ENCODE data around the gene SIRT4.

DNA sequence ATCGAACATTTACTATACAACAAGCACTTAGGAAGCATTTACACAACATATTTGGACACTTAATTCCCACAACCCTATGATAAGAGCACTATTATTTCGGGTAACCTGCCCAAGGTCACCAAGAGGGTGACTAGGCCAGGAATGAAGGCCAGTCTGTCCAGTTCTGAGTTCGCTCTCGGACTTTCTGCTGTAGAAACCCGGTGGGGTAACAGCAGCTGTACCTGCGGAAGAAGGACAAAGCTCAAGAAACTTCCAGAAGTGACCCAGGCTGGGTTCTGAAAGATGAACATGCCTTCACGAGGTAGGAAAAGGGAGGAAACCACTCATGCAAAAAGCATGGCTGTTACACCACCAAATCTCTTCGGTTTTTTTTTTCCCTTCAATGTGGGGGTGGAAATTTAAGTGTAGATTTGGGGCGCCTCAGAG, 14.7 kb downstream of the SIRT4 start:
- TF ChIP-seq, protein P1, sequence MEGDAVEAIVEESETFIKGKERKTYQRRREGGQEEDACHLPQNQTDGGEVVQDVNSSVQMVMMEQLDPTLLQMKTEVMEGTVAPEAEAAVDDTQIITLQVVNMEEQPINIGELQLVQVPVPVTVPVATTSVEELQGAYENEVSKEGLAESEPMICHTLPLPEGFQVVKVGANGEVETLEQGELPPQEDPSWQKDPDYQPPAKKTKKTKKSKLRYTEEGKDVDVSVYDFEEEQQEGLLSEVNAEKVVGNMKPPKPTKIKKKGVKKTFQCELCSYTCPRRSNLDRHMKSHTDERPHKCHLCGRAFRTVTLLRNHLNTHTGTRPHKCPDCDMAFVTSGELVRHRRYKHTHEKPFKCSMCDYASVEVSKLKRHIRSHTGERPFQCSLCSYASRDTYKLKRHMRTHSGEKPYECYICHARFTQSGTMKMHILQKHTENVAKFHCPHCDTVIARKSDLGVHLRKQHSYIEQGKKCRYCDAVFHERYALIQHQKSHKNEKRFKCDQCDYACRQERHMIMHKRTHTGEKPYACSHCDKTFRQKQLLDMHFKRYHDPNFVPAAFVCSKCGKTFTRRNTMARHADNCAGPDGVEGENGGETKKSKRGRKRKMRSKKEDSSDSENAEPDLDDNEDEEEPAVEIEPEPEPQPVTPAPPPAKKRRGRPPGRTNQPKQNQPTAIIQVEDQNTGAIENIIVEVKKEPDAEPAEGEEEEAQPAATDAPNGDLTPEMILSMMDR (IDR thresholded peaks at IDR 0.05): no peak
- TF ChIP-seq, protein P2, sequence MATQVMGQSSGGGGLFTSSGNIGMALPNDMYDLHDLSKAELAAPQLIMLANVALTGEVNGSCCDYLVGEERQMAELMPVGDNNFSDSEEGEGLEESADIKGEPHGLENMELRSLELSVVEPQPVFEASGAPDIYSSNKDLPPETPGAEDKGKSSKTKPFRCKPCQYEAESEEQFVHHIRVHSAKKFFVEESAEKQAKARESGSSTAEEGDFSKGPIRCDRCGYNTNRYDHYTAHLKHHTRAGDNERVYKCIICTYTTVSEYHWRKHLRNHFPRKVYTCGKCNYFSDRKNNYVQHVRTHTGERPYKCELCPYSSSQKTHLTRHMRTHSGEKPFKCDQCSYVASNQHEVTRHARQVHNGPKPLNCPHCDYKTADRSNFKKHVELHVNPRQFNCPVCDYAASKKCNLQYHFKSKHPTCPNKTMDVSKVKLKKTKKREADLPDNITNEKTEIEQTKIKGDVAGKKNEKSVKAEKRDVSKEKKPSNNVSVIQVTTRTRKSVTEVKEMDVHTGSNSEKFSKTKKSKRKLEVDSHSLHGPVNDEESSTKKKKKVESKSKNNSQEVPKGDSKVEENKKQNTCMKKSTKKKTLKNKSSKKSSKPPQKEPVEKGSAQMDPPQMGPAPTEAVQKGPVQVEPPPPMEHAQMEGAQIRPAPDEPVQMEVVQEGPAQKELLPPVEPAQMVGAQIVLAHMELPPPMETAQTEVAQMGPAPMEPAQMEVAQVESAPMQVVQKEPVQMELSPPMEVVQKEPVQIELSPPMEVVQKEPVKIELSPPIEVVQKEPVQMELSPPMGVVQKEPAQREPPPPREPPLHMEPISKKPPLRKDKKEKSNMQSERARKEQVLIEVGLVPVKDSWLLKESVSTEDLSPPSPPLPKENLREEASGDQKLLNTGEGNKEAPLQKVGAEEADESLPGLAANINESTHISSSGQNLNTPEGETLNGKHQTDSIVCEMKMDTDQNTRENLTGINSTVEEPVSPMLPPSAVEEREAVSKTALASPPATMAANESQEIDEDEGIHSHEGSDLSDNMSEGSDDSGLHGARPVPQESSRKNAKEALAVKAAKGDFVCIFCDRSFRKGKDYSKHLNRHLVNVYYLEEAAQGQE (IDR thresholded peaks at IDR 0.05; ENCODE audit: insufficient read depth in 1 of 2, low read depth in 2 of 2, low read length in 1 of 2): no peak
- no peak for TF ChIP-seq SIN3A (IDR thresholded peaks at IDR 0.05; ENCODE audit: borderline replicate concordance, insufficient read depth, low read depth, low read length)
- no peak for TF ChIP-seq POLR2AphosphoS5 (IDR thresholded peaks at IDR 0.05; ENCODE audit: low read depth, low read length)
- TF ChIP-seq TCF7L2 (IDR thresholded peaks at IDR 0.05; ENCODE audit: low read depth, low read length): no peak
